Measurements from ENCODE around the gene WDR27.
"Not testable (repeated sequence)": the region's sequence is repeated elsewhere in the genome, so short reads cannot be mapped to it uniquely, and the experiment has no call there.

WDR27 gene

DNA sequence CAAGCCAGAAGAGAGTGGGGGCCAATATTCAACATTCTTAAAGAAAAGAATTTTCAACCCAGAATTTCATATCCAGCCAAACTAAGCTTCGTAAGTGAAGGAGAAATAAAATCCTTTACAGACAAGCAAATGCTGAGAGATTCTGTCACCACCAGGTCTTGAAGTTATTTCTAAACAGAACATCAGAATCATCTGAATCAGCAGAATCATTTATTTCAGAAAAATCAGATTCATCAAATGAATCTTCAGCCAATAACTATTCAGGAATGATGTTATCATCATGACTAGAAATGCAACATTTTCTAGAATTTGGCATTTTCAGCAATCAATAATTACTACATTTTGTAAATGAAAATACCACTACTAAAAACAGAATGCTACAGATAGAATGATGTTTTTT, 100.7 kb downstream of the WDR27 start:
- DNase-seq (ENCODE audit: low read depth) = not testable (repeated sequence)

DNA sequence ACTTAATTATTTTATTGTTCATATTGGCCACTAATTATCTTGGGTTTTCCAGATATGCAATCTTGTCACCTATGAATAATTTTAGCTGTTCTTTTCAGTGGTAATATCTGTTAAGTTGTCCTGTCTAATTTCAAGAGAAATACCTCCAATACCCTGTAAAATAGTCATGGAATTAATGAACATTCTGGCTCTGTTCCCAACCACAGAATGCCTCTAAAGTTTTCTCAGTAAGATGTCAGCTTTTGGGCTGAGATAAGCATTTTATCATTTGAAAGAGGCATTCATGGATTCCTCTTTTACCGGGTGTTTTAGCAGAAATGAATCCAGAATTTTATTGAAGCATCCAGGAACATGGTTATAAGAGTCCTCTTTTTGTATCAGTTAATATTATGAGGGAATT, 109.3 kb downstream of the WDR27 start:
- DNase-seq (ENCODE audit: low read depth) = no peak

DNA sequence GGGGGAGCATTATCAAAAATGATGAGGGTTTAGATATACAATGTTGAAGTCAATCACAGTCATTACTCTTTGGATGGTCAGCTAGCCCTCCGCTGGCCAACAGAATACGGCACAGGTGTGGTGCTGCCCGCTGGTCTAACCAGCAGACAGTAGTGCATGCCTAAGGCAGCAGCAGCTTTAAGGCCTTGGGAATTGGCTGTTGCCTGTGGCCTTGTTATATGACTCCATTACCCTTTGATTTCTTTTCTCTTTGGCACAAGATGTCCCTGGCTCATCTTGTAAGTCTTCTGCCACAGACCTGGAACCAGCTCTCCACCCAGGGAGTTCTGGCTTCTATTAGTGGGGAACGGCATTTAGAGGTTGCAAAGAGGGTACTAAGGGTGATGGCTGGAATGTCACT, 110.2 kb downstream of the WDR27 start:
- no peak for DNase-seq (ENCODE audit: low read depth)

DNA sequence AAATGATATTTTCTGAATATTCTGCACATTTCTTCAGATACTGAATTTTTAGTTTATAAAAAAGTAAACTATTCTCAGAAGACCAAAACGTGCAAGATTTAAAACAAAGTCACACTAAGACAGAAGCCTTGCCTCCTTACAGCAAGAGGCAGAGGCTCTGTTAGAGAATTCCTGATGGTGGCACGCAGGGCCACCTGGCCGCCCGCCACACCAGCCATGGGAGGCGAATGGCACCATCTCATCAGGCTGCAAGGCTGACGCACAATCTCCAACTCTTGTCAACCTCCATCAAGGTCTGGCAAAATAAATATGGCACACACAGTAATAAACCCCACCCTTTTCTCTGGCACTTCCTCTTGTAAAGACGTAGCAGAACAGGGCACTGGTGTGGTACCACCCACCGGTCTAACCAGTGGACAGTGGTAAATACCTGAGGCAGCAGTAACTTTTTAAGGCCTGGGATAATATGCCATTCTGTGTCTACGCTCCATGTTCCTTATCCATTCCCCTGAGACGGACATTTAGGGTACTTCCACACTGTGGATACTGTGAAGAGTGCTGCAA, 111.4 kb downstream of the WDR27 start:
- DNase-seq (ENCODE audit: low read depth) = no peak

DNA sequence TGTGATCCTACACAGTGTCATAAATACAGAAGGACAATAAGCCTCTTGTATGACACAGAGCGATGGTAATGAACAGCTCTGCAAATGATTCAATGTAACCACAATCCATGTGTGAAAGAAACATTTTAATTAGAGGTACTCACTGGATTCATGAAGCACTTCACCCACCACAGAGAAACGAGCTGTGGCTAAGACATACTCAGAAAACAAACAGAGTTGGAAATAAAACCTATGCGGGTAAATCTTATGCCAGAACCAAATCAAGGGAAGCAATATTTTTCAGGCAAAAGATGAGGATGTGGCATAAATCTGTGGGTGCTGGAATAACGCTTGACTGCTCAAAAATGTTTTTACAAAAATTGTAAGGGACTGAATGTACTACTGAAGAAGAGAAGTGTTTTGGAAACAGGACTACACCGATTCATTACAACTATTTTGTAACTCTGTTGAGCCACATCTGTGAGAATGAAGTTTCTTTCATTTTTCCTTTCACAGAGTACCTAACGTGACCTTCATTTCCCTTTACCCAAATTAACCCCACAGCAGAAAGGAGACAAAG, 112.1 kb downstream of the WDR27 start:
- DNase-seq (ENCODE audit: low read depth) = no peak

DNA sequence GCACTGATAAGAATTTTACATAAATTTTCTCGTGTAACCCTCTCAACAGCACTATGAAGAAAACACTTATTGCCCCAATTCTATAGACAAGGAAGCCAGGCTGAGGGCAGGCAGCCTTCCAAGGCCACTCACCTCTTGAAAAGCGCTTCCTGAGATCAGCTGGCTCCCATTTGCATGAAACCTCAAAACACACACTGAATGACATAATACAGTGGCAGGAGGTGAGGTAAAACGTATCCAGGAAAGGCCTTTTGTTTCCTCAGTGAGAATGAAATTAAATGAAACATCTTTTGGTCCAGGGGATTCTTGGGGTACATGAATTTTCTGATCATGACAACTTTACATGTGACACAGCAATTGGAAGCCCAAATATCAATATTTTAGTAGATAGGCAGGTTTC, 112.5 kb downstream of the WDR27 start:
- no peak for DNase-seq (ENCODE audit: low read depth)

DNA sequence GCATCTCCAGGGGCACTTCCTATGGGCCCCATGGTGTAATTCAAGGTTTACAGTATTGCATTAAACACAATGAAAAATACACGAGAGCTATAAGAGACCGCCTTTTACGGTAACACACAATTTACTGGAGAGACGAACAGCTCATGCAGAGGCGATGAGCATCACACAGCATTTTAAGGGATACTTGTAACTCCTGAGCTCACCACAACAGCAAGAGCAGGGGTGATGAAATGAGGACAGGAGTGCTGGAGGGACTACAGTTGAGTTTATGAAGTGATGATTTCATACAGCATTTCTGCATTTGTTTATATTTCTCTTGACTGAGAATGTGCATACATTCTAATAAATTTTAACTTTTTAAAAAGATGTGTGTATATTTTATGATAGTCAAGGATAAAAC, 113.9 kb downstream of the WDR27 start:
- DNase-seq (ENCODE audit: low read depth) = no peak

DNA sequence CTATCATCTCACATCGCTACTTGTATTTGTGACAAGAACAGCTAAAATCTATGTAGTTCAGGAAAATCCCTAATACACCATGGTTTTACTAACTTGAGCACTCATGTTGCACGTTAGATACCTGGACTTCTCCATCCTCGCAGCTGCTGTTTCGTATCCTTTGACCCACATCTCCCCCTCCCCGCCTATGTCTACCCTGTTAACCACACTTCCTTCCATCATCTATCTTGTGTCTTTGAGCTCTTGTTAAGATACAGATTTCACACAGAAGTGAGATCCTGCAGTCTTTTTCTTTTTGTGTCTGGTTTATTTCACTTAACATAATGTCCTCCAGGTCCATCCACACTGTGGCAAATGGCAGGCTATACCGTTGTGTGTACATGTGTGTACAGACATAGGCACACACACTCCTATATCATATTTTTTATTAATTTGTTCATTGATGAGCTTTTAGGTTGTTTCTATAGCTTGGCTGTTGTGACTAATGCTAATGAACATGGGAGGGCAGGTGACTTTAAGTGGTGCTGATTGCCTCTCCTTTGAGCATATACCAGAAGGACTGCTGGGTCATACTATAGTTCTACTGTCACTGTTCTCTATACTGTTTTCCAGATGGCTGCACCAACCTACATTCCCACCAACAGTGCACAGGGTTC, 117.8 kb downstream of the WDR27 start:
- DNase-seq (ENCODE audit: low read depth) = no peak

DNA sequence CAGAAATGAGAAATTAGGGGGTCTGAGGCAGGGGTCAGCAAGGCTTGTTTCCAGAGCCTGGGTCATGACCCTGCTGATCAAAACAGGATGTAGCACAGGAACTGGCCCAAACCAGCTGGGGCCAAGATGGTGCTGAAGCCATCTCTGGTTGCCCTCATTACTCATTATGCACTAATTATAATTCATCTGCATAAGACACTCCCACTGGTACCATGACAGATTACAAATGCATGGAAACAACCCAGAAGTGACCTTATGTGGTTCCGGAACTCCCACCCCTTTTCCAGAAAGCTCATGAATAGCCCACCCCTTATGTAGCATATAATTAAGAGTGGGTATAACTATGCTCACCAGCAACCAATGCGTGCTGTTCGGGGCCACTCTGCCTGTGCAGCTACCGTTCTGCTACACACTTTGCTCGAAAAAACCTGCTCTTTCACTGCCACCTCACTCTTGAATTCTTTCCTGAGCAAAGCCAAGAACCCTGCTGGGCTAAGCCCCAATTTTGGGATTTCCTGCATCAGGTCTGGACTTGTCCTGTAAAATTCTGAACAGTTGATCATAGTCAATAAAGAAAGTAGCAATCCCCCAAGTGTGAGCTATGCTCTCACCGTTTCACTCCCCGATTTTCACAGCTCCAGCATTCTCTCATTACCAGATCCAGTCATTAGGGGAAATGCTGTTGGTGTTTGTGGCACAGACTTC, 122.3 kb downstream of the WDR27 start:
- no peak for DNase-seq (ENCODE audit: low read depth)

DNA sequence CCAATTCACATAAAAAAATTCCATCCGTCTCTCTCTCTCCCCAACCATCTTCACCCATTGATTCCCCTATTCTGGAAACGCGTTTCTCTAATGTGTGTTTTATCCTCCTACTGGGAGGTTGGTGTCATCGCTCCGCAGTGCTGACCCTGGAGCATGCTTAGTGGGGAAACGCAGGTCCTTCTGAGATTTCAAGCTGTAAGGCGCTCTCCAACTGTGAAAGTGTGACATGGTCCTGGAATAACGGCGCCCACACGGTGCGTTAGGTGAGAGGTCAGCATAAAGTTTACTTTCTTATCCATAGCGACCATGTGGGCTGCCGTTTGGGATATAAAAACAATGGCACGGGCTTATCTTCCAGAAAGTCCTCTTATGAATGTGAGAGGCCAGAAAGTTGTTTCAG, 123.9 kb downstream of the WDR27 start:
- DNase-seq (ENCODE audit: low read depth) = no peak

DNA sequence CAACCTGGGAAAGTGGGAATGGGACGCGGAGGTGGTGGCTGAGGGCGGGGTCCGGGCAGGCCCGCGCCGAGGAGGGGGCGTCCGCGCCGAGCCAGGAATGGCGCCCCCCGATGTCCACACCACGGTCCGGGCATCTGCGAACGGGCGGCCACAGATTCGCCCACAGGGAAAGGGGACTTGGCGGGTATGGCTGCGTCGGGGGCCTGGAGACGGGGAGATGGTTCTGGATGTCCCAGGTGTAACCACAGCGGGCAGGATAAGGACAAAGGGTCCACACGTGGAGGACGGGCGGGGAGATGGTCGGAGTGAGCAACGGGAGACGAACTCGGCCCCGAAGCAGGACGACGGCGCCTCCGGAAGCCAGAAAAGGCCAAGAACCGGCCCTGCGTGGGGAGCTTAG, 124.6 kb downstream of the WDR27 start:
- DNase-seq (ENCODE audit: low read depth) = no peak

DNA sequence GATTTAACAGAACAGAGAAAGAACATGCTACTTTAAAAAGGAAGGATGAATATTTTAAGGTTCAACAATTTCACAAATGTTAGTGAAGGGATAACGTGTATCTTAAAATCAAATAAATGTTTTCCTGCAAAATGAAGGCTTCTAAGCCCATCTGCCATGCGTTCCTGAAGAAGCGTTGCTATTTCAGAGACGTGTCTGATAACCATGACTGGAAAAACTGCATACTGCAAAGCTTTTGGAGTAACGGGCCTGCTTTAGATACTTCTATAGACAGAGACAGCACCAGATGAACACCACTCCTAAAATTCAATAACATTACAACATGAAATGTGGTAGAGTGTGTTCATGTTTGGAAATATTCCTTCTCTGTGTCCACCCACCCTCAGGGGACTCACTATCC, 126.0 kb downstream of the WDR27 start:
- DNase-seq (ENCODE audit: low read depth) = no peak

DNA sequence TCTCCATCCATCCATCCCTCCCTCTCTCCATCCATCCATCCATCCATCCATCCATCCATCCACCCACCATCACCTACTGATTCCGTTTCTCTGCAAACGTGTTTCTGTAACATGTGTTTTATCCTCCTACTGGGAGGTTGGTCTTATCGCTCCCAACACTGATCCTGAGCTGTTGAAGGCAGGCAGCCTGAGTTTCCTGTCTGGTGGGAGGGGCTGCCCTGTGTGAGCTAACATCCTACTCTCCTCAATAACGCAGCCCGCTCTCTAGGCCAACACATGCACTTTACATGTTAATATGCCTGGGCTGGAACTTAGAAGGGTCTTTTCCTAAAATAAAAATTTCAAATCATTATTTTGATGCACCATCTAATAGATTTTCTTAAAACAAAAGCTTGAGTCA, 126.5 kb downstream of the WDR27 start:
- no peak for DNase-seq (ENCODE audit: low read depth)

DNA sequence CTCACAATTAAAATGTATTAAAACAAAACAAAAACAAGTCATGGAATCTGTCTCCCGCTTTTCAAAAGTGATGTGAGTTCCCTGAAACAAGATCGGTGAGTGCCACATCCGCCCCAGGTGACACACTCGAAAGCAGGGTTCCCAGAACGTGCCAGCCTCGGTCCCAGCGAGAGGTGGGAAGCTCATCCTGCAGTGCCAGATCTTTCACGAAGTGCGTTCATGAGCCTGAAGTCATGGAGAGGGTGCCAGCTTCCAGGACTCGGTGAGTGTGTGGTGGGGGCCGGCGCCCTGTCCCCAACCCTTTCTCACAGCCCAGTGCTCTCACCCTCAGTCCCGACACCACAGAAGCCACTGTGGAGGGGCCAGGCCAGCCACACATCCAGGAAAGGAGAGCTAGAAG, 127.4 kb downstream of the WDR27 start:
- no peak for DNase-seq (ENCODE audit: low read depth)

DNA sequence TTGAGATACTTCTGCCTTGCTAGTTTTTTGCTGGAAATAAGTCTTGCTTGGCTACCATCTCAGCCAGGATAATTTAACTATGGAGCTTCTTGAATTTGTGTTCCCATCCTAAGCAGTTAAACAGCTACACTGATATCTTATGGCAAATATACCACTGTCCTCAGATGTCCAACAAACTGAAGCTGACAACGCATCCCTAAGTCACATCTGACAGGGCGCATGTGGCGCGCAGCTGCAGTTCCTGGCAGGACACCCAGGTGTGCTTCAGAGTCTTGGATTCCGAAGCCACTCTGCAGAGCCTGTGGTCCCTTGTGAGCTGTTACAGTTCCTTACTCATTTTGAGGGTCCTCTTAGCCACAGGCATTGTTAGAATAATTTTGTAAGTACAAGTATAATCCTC, 127.9 kb downstream of the WDR27 start:
- no peak for DNase-seq (ENCODE audit: low read depth)

DNA sequence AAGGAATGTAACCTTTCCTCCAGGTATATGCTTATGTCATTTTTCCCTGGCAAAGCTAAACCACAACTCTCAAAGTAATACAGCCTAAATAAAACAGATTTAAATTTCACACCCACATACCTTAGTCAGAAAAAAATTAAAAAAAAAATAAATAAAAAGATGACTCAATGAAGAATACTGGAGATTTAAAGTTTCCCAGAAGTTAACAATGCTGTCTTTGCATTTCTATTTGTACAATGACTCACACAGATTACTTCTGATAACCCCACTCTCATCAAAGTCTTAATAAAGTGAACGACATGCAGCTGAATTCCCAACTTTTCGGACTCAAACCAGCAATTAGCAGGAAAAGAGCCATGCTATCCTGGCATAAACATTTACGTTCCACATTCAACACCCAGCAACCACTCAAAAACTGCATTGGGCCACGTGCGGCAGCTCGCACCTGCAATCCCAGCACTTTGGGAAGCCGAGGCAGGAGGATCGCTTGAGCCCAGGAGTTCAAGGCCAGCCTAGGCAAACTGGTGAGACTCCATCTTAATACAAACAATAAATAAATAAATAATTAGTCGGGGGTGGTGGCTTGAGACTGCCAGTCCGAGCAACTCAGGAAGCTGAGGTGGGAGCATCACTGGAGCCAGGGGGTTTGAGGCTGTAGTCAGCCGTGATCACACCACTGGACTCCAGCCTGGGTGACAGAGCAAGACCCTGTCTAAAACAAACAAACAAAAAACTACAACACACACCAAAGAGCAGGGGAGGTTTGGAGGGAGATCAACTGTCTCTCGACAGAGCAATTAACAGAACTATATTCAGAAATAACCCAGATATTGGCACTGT, 130.5 kb downstream of the WDR27 start:
- no peak for DNase-seq (ENCODE audit: low read depth)

DNA sequence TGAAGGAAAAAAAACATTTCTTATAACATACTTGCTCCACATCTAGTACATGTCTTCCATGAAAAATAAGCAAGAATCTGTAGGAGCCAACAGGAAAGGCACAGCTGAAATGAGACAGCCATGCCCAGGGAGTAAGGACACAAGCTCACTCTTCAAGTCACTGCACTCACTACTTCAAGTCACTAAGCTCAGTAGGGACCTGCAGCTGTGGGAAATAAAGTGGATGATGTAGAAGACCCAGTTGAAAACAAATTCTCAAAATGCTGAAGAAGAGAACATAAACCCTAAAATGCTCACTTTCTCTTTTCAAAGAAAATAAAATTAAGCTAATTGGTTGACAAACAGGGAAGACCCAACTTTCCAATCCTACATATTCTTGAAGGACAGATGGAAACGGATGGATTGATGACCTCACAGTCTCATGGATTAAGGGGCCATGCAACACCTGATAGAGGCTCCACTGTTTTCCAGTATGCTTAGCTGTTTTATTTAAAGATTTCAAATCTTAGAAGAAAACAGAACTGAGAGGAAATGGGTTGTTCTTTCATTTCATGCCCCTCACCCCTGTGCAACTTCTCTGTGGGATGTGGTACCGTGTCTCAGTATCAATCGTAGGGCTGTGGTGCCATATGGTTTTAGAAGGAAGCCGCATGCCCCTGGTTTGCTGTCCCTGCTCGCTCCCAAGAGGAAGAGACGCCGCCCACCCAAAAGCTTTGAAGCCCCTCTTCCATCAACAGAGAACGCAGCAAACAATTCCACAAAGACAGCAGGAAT, 133.3 kb downstream of the WDR27 start:
- no peak for DNase-seq (ENCODE audit: low read depth)

DNA sequence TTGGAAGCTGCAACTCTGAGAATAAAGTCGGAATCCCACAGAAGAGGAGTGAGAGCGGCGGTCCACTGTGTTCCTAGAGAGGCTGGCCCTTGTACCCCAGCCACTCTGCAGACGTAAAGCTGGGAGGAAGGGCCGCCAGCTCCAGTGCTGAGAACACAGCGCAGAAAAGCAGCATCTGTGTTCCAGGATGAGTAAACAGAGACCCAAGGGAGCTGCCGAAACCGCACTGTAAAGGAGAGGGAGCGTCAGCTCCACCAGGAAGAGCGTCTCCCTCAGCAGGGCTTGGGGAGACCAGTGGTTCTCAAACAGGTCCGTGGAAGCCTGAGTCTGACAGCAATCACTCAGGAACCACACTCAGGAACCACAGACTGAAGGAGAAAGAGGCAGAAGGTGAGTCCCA, 134.0 kb downstream of the WDR27 start:
- no peak for DNase-seq (ENCODE audit: low read depth)

DNA sequence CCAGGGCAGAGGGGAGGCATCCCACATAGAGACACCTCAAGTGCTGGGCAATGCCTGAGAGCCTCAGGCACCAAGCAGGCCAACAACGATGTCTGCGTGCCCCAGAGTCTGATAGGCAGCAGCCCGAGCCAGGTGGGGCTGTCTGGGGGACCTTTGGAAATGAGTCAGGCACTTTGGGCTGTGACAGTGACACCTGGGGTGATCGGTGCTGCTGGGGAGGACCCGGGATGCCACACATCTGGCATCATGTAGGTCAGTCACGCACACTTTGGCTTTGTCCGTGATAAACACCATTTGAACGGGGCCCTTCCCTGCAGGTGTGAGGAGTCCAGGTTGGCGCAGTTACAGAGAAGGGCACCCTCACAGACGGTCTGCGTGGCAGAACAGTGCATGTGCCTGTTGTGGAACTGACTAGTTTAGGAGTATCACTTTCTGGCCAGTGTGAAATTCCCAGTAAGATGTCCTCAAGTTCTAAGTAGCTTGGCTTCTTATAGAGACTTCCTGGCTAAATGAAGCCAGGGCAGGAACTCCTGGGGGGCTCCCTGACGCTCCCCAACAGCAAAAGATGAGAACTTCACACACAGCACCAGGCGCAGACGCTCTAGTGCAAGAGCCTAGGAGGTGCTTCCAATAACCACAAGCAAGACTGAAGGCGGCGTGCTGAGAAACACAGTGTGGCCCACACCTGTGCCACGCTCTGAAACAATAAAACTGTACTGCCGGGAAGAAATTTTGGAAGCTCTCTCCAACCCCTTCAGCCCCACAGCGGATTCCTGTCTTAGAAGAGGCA, 134.7 kb downstream of the WDR27 start:
- no peak for DNase-seq (ENCODE audit: low read depth)

DNA sequence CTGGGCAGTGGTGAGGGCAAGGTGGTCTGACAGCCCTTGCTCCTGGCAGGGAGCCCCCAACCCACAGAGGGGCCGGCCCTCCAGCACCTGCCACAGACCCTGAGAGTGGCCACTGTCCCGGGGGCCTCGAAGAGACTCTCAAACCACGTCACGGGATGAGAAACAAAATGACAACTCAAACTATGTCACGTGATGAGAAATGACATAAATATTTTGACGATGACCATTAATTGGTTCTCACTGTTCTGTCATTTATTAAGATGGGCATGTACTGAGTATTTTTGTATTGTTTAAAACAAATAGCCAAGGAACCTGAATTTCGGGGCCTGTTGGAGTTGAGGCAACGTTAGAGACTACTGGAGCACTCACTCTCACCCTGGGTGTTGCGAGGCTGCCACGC, 135.5 kb downstream of the WDR27 start:
- DNase-seq (ENCODE audit: low read depth) = no peak
